HepG2 (cell line): ENCODE measurements around the gene PEX11A. TPM values are rescaled to one million over a fixed set of nuclear protein-coding genes. Genes with fewer than 3 reads are reported as not detected.
A peak's percentile ranks its signal among the peaks of the same experiment; 100 is the strongest.

ENCODE experiments used
- ATAC-seq: fragments of 200-7000 bp; cut with Tn5 transposase; 3 replicates; pipeline ENCODE4 v1.9.1; 2020; ENCODE audit warnings: mild to moderate bottlenecking, moderate library complexity
- BruUV-seq: library from RNA; stranded (reverse); fragments of 400-500 nt; replicated peaks from 2 replicates; lab custom pipeline; 2021; lab: Mats Ljungman, UMichigan
- CTCF ChIA-PET: fragments of 300-600 bp; formaldehyde crosslinking; extraction: SDS; loops from one replicate; lab custom pipeline; 2021; ENCODE audit warnings: low total read pairs, inconsistent platforms, low intra/inter-chr PET ratio; lab: Yijun Ruan, JAX
- POLR2A ChIA-PET: fragments of 350-600 bp; sonication (Branson Sonifier 250); formaldehyde crosslinking; loops from one replicate; lab custom pipeline; 2020; ENCODE audit warnings: antibody characterized with exemption, inconsistent platforms; lab: Yijun Ruan, JAX
- DNase-seq: peaks from one replicate; pipeline ENCODE4 v3.0.0-alpha.2; 2015; ENCODE audit warnings: low spot score
- FAIRE-seq: peaks from 3 replicates; lab custom pipeline; 2011; peaks lifted over from hg19 to GRCh38; lab: Jason Lieb, UNC
- H2AFZ ChIP-seq: one replicate; pipeline ENCODE4 v1.6.1; 2011; ENCODE audit warnings: low read length, inconsistent platforms
- H3K27ac ChIP-seq: fragments of 300-600 bp; 3 replicates; pipeline ENCODE4 v1.8.0; 2011; ENCODE audit warnings: mixed run types, mild to moderate bottlenecking, mixed read lengths, low read length, inconsistent platforms; ENCODE audit not compliant: insufficient read depth; ENCODE audit errors: extremely low read length
- H3K27me3 ChIP-seq, 2 experiments: fragments of 200-600 bp in 1 of 2; 2 replicates in 1 of 2; 3 replicates in 1 of 2; pipeline versions ENCODE4 v1.6.0 to v1.8.0; 2011; ENCODE audit warnings: low read length in 2 of 2, mild to moderate bottlenecking in 2 of 2, moderate library complexity in 2 of 2, inconsistent platforms in 1 of 2; ENCODE audit not compliant: insufficient read depth in 2 of 2, control insufficient read depth in 1 of 2
- H3K36me3 ChIP-seq, 2 experiments: fragments of 200-600 bp in 1 of 2; replicated peaks in 1 of 2; 2 replicates in 1 of 2; 3 replicates in 1 of 2; pipeline versions ENCODE4 v1.5.1 to v1.8.0; 2011; ENCODE audit warnings: low read length in 2 of 2, inconsistent platforms in 1 of 2; ENCODE audit not compliant: insufficient read depth in 2 of 2, control insufficient read depth in 1 of 2
- H3K4me1 ChIP-seq: 2 replicates; pipeline ENCODE4 v1.5.1; 2012; ENCODE audit warnings: low read length, inconsistent platforms; ENCODE audit not compliant: insufficient read depth
- H3K4me2 ChIP-seq: 2 replicates; pipeline ENCODE4 v1.6.0; 2011; ENCODE audit warnings: low read depth, low read length, inconsistent platforms
- H3K4me3 ChIP-seq, 3 experiments: fragments of 200-600 bp in 1 of 3; sonication (generic), shearing (Covaris generic) in 1 of 3; replicated peaks in 1 of 3; 2 replicates each; pipeline ENCODE4 v1.5.1; 2011 to 2016; ENCODE audit warnings: low read length in 3 of 3, inconsistent platforms in 2 of 3, low read depth in 2 of 3, mild to moderate bottlenecking in 2 of 3, control low read depth in 1 of 3, mixed read lengths in 1 of 3; ENCODE audit not compliant: insufficient read depth in 1 of 3
- H3K79me2 ChIP-seq: one replicate; pipeline ENCODE4 v1.6.1; 2011; ENCODE audit warnings: low read length, inconsistent platforms; ENCODE audit not compliant: insufficient read depth
- H3K9ac ChIP-seq: 2 replicates; pipeline ENCODE4 v1.6.0; 2011; ENCODE audit warnings: mild to moderate bottlenecking, low read depth, low read length, inconsistent platforms; ENCODE audit not compliant: insufficient read depth
- H3K9me3 ChIP-seq: 2 replicates; pipeline ENCODE4 v1.5.1; 2012; ENCODE audit warnings: mild to moderate bottlenecking, low read length
- H4K20me1 ChIP-seq: 2 replicates; pipeline ENCODE4 v1.6.0; 2011; ENCODE audit warnings: inconsistent platforms, mild to moderate bottlenecking, low read length, moderate library complexity; ENCODE audit not compliant: insufficient read depth
- ATF3 ChIP-seq: sonication (generic); formaldehyde crosslinking; IDR thresholded peaks from 2 replicates; pipeline ENCODE4 v1.4.0; 2020; ENCODE audit warnings: missing genetic modification reagents
- DPF2 ChIP-seq: sonication (generic); formaldehyde crosslinking; IDR thresholded peaks from 2 replicates; pipeline ENCODE4 v1.4.0; 2020; ENCODE audit warnings: mild to moderate bottlenecking, low read depth, missing genetic modification reagents, borderline replicate concordance
- NFE2L2 ChIP-seq: fragments of 150-350 bp; IDR thresholded peaks from 2 replicates; pipeline ENCODE4 v1.6.1; 2014; ENCODE audit warnings: low read length
- ZC3H4 ChIP-seq: sonication (generic); formaldehyde crosslinking; IDR thresholded peaks from 2 replicates; pipeline ENCODE4 v1.4.0; 2020; ENCODE audit warnings: missing genetic modification reagents, borderline replicate concordance
- ZMYM3 ChIP-seq: sonication (generic); formaldehyde crosslinking; IDR thresholded peaks from 2 replicates; pipeline ENCODE4 v1.5.1; 2020; ENCODE audit warnings: mild to moderate bottlenecking, missing genetic modification reagents
- ZNF629 ChIP-seq: sonication (generic); formaldehyde crosslinking; conservative IDR thresholded peaks from 2 replicates; pipeline ENCODE4 v1.5.0; 2020; ENCODE audit warnings: missing genetic modification reagents
- ZNF687 ChIP-seq: sonication (generic); formaldehyde crosslinking; IDR thresholded peaks from 2 replicates; pipeline ENCODE4 v1.5.1; 2020; ENCODE audit warnings: mild to moderate bottlenecking, missing genetic modification reagents, moderate library complexity
- ZNF724P ChIP-seq: sonication (generic); formaldehyde crosslinking; IDR thresholded peaks from 2 replicates; pipeline ENCODE4 v1.8.0; 2022; ENCODE audit warnings: missing genetic modification reagents, borderline replicate concordance
- WGBS: methylation state at CpG from one replicate; pipeline ENCODE4 v1.1.6; 2017; ENCODE audit warnings: low lambda C conversion rate; 5-methylcytosine and 5-hydroxymethylcytosine counted together
- in situ Hi-C: cut with HindIII; loops from 2 replicates; pipeline ENCODE4 v1.10.0; 2017; ENCODE audit warnings: low pct_unique_long_range_greater_than_20kb; ENCODE audit not compliant: extremely low pct_ligation_motif_present
- intact Hi-C: fragments of 100-400 bp; cut with micrococcal nuclease; formaldehyde crosslinking; loops from one replicate; pipeline ENCODE4 v1.10.0; 2022; ENCODE audit not compliant: unreplicated experiment
- polyA plus RNA-seq, 8 experiments: library from polyadenylated mRNA; depleted of rRNA in 3 of 8; stranded (reverse) in 7 of 8; unstranded in 1 of 8; fragments of >200 nt; fragmentation: Illumina TruSeq in 4 of 8; extraction: Trizol in 4 of 8; gene quantifications; 2 replicates each; pipeline versions ENCODE4 v1.2.1 to v1.2.3, GENCODE V29; 2011 to 2016; ENCODE audit warnings: low read depth in 4 of 8, missing spikeins in 1 of 8, mixed read lengths in 1 of 8; ENCODE audit not compliant: insufficient read depth in 1 of 8
- total RNA-seq, 5 experiments: library from RNA; depleted of rRNA; stranded (reverse); fragments of >200 nt; fragmentation: Illumina TruSeq; extraction: Trizol; gene quantifications; 2 replicates each; pipeline ENCODE4 v1.2.3, GENCODE V29; 2016; ENCODE audit warnings: low read depth in 1 of 5

Gene PEX11A
- total and polyA plus RNA-seq, 2 of the 13 experiments (the other 11 are each of a cell fraction or from before 2014, with no cell fraction given): 9.9 to 15.1 TPM

GRCh38 chr15:89666858-89667705, 23.5 kb downstream of the PEX11A start:
- no peak overlapping the region for H3K9ac ChIP-seq
- ChIA-PET POLR2A (no interaction called here), CTCF (no interaction called here)
- H4K20me1 ChIP-seq: no peaks in the 10 kb centered on the region
- intact Hi-C loops: no loop called here
- no peak overlapping the region for H3K4me3 ChIP-seq
- H3K4me2 ChIP-seq: no peak overlapping the region
- no peaks in the 10 kb centered on the region for H3K79me2 ChIP-seq
- no TSS peak for BruUV-seq
- no peak overlapping the region for H3K27ac ChIP-seq
- peaks cover 28% of the 10 kb centered on the region for H3K4me1 ChIP-seq
- H3K9me3 ChIP-seq: no peaks in the 10 kb centered on the region
- peaks cover 0 to 1% of the 10 kb centered on the region in 2 experiments; a peak in 1 of 5 replicates for H3K27me3 ChIP-seq
- no peak for DNase-seq
- TF ChIP-seq ZC3H4 (CRISPR knock-in tag) (no peak), ZMYM3 (CRISPR knock-in tag) (peak; percentile 47; the same call in 1 of the 2 replicates), ZNF629 (CRISPR knock-in tag) (peak; percentile 80; the same call in 1 of the 2 replicates)
- WGBS: 66% methylated on average over 7 of the region's 13 CpGs
- ATAC-seq: no peak; the same call in 1 of the 3 replicates
- in situ Hi-C loops: no loop called here
- H2AFZ ChIP-seq: no peak overlapping the region
- FAIRE-seq: no peak
- H3K36me3 ChIP-seq: no peaks in the 10 kb centered on the region

- DNase-seq (no peak), ATAC-seq (peak; percentile 64), FAIRE-seq (no peak)
- Histone ChIP-seq H3K4me1 (peaks cover 28% of the 10 kb centered on the region), H3K9ac (no peak overlapping the region), H2AFZ (no peak overlapping the region), H3K27ac (no peak overlapping the region), H3K27me3 (peaks cover 0 to 1% of the 10 kb centered on the region in 2 experiments; a peak in 1 of 5 replicates), H3K79me2 (no peaks in the 10 kb centered on the region), H4K20me1 (no peaks in the 10 kb centered on the region), H3K9me3 (no peaks in the 10 kb centered on the region), H3K36me3 (no peaks in the 10 kb centered on the region), H3K4me3 (peak overlapping the region; percentile 34 to 65 (median 41); a peak in 4 of 6 replicates), H3K4me2 (peak overlapping the region; percentile 67)
- BruUV-seq: no TSS peak
- intact Hi-C loops (no loop called here), in situ Hi-C loops (no loop called here)
- POLR2A ChIA-PET: interaction anchor here (0.9 kb wide), 1 partner anchor 8 kb away, joined by 4 read pairs; no protein-coding TSS in a partner anchor
- 0 out of 2 replicates have a peak, but pooled peaks have one; percentile 2 for TF ChIP-seq ZNF687 (CRISPR knock-in tag)
- TF ChIP-seq NFE2L2: no peak
- TF ChIP-seq ATF3 (CRISPR knock-in tag): no peak
- TF ChIP-seq DPF2: no peak
- no peak for TF ChIP-seq ZNF724P
- 38% methylated on average over 2 of the region's 8 CpGs for WGBS
- CTCF ChIA-PET: no interaction called here
These were observed 24.2 kb downstream of the PEX11A start for GRCh38 chr15:89666184-89666857.
